HG03521 (cell line): ENCODE results near the gene FAM200C.

Experiments used
- ATAC-seq: cut with Tn5 transposase; IDR thresholded peaks from one replicate; pipeline ENCODE4 v1.9.1; 2021; ENCODE audit warnings: mild to moderate bottlenecking, moderate library complexity; ENCODE audit not compliant: unreplicated experiment

Gene FAM200C

GRCh38 chr5:160367885-160368284 is 32.0 kb downstream of the FAM200C start:
- no peak for ATAC-seq

GRCh38 chr5:160367261-160367660 is 32.6 kb downstream of the FAM200C start:
- no peak for ATAC-seq

- ATAC-seq, result no peak
These were observed 33.6 kb downstream of the FAM200C start for GRCh38 chr5:160366230-160366629.

GRCh38 chr5:160363660-160364395 is 36.0 kb downstream of the FAM200C start:
- ATAC-seq, result no peak

GRCh38 chr5:160363211-160363610 is 36.6 kb downstream of the FAM200C start:
- ATAC-seq, result no peak

- no peak for ATAC-seq
These were observed 38.1 kb downstream of the FAM200C start for GRCh38 chr5:160361624-160362228.

GRCh38 chr5:160360310-160360709 is 39.5 kb downstream of the FAM200C start:
- no peak for ATAC-seq

GRCh38 chr5:160359816-160360215 is 40.0 kb downstream of the FAM200C start:
- ATAC-seq, result no peak

GRCh38 chr5:160359242-160359641 is 40.6 kb downstream of the FAM200C start:
- ATAC-seq, result no peak

GRCh38 chr5:160357861-160358411 is 41.9 kb downstream of the FAM200C start:
- ATAC-seq, result no peak

- ATAC-seq, result no peak
These were observed 42.5 kb downstream of the FAM200C start for GRCh38 chr5:160357394-160357793.

GRCh38 chr5:160356550-160357347 is 43.1 kb downstream of the FAM200C start:
- ATAC-seq, result no peak

GRCh38 chr5:160354666-160355065 is 45.2 kb downstream of the FAM200C start:
- ATAC-seq, result no peak

GRCh38 chr5:160353379-160353778 is 46.5 kb downstream of the FAM200C start:
- no peak for ATAC-seq

GRCh38 chr5:160352308-160352707 is 47.5 kb downstream of the FAM200C start:
- no peak for ATAC-seq

GRCh38 chr5:160349935-160350303 is 49.9 kb downstream of the FAM200C start:
- no peak for ATAC-seq

- no peak for ATAC-seq
These were observed 50.5 kb downstream of the FAM200C start for GRCh38 chr5:160349249-160349934.

- ATAC-seq, result no peak
These were observed 51.8 kb downstream of the FAM200C start for GRCh38 chr5:160348080-160348479.

GRCh38 chr5:160347448-160347847 is 52.4 kb downstream of the FAM200C start:
- no peak for ATAC-seq
